Loucy (cell line): ENCODE measurements around the gene ADI1.

ENCODE experiments used
- CTCF ChIP-seq: fragments of 200-600 bp; sonication (generic); conservative IDR thresholded peaks from 2 replicates; pipeline ENCODE4 v1.5.1; 2014; ENCODE audit warnings: mild to moderate bottlenecking, antibody characterized with exemption, low read length
- EZH2phosphoT487 ChIP-seq: fragments of 200-600 bp; IDR thresholded peaks from 2 replicates; pipeline ENCODE4 v1.6.1; 2018; ENCODE audit warnings: antibody characterized with exemption, mild to moderate bottlenecking, moderate library complexity, borderline replicate concordance

GRCh38 chr2:3480352-3481010 lies 38.9 kb downstream of the ADI1 start:
- TF ChIP-seq CTCF (no peak), EZH2phosphoT487 (no peak)
